ENCODE measurements around the gene SHMT2. TPM values are rescaled to one million over a fixed set of nuclear protein-coding genes. Genes with fewer than 3 reads are reported as not detected.

Gene SHMT2
- total RNA-seq, 4 donors from 2014 or later = 45.2 to 66.4 (median 55.0) TPM

- ATAC-seq (ENCODE audit: low FRiP score) = no peak
- TF ChIP-seq, protein P1, sequence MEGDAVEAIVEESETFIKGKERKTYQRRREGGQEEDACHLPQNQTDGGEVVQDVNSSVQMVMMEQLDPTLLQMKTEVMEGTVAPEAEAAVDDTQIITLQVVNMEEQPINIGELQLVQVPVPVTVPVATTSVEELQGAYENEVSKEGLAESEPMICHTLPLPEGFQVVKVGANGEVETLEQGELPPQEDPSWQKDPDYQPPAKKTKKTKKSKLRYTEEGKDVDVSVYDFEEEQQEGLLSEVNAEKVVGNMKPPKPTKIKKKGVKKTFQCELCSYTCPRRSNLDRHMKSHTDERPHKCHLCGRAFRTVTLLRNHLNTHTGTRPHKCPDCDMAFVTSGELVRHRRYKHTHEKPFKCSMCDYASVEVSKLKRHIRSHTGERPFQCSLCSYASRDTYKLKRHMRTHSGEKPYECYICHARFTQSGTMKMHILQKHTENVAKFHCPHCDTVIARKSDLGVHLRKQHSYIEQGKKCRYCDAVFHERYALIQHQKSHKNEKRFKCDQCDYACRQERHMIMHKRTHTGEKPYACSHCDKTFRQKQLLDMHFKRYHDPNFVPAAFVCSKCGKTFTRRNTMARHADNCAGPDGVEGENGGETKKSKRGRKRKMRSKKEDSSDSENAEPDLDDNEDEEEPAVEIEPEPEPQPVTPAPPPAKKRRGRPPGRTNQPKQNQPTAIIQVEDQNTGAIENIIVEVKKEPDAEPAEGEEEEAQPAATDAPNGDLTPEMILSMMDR (IDR thresholded peaks at IDR 0.05) = no peak
- no peak for DNase-seq (ENCODE audit: low spot score)
These were observed 36.6 kb upstream of the SHMT2 start for GRCh38 chr12:57192920-57193319.

DNA sequence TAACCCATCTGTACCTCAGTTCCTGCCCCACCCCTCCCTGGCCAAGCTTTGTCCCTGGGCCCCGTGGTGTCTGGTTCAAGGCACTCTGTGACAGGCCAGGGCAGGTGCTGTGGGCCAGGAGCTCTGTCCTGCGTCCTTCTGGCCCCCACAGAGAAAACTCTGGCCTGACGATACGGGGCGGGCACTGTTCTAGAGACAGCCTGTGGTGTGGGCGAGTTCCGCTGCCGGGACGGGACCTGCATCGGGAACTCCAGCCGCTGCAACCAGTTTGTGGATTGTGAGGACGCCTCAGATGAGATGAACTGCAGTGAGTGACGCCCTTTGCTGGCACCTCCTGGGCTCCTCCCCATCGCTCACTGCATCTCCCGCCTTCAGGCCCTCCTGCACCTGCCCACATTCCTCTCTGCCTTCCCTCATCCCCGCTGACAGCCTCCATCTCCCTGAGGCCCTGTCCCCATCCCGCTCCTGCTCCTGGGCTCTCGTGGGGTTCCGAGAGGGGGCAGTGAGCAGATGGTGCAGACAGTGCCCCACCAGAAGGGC is 35.7 kb upstream of the SHMT2 start:
- TF ChIP-seq, protein P1 (IDR thresholded peaks at IDR 0.05) = no peak
- no peak for ATAC-seq (ENCODE audit: low FRiP score)
- DNase-seq (ENCODE audit: low spot score) = no peak

GRCh38 chr12:57194253-57194652 is 35.3 kb upstream of the SHMT2 start:
- ATAC-seq (ENCODE audit: low FRiP score) (no peak), DNase-seq (ENCODE audit: low spot score) (no peak)
- TF ChIP-seq, protein P1 (IDR thresholded peaks at IDR 0.05) = no peak

GRCh38 chr12:57195186-57195585 is 34.3 kb upstream of the SHMT2 start:
- TF ChIP-seq, protein P1 (IDR thresholded peaks at IDR 0.05) = no peak
- no peak for ATAC-seq (ENCODE audit: low FRiP score)
- DNase-seq (ENCODE audit: low spot score) = no peak

DNA sequence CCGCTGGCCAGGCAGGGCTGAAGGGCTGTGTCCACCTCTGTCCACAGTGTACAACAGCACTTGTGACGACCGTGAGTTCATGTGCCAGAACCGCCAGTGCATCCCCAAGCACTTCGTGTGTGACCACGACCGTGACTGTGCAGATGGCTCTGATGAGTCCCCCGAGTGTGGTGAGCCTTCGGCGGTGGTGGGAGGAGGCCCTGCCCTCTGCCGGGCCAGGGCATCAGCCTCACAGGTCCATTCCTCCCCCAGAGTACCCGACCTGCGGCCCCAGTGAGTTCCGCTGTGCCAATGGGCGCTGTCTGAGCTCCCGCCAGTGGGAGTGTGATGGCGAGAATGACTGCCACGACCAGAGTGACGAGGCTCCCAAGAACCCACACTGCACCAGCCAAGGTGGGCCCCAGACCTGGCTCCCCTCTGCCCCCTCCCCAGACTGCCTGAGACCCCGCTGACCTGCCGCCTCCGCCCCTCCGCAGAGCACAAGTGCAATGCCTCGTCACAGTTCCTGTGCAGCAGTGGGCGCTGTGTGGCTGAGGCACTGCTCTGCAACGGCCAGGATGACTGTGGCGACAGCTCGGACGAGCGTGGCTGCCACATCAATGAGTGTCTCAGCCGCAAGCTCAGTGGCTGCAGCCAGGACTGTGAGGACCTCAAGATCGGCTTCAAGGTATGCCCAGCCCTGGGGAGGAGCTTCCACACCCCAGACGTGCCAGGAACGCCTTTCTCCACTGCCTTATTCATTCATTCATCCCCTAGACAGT is 33.7 kb upstream of the SHMT2 start:
- TF ChIP-seq, protein P1 (IDR thresholded peaks at IDR 0.05) = no peak
- DNase-seq (ENCODE audit: low spot score) = no peak
- no peak for ATAC-seq (ENCODE audit: low FRiP score)

DNA sequence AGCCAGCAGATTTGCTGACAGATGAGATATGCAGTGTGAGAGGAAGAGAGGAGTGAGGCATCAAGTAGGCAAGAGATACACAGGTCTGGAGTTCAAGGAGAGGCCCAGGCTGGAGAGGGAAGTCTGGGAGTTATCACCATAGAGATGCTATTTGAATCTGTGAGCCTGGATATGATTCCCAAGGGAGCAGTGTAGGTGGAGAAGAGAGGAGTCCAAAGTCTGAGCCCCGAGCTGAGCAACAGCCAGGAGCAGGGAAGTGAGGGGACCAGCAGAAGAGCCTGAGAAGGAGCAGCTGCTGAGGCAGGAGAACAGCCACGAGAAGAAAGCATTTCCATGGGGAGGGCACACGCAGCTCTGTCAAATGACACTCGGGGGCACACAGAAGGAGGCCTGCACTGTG is 33.1 kb upstream of the SHMT2 start:
- ATAC-seq (ENCODE audit: low FRiP score) (no peak), DNase-seq (ENCODE audit: low spot score) (no peak)
- TF ChIP-seq, protein P1 (IDR thresholded peaks at IDR 0.05) = no peak

DNA sequence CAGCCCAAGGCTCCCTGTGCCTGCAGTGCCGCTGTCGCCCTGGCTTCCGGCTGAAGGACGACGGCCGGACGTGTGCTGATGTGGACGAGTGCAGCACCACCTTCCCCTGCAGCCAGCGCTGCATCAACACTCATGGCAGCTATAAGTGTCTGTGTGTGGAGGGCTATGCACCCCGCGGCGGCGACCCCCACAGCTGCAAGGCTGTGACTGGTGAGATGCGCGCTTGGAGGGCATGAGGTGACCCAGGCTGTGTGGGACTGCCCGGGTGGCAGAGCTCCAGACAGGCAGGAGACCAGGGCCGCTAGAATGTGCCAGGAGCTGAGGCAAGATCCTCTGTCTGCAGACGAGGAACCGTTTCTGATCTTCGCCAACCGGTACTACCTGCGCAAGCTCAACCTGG is 32.6 kb upstream of the SHMT2 start:
- ATAC-seq (ENCODE audit: low FRiP score) = no peak
- TF ChIP-seq, protein P1 (IDR thresholded peaks at IDR 0.05) = no peak
- DNase-seq (ENCODE audit: low spot score) = no peak
